Liver (tissue), 9 donors: Measurements from ENCODE around the gene MCF2L. TPM values are rescaled to one million over a fixed set of nuclear protein-coding genes. Genes with fewer than 3 reads are reported as not detected.

Experiments used
- DNase-seq: peaks from one replicate; pipeline ENCODE4 v3.0.0-alpha.2; 2017; ENCODE audit warnings: low spot score
- H3K27ac ChIP-seq, 2 donors: one replicate each; pipeline ENCODE4 v1.7.0; 2013; ENCODE audit warnings: inconsistent platforms in 2 of 2, low read length in 2 of 2, control low read depth in 1 of 2, low read depth in 1 of 2, mild to moderate bottlenecking in 1 of 2
- H3K27me3 ChIP-seq, 4 donors: one replicate each; pipeline versions ENCODE4 v1.6.1 to v1.7.0; 2013; ENCODE audit warnings: low read length in 3 of 4, inconsistent platforms in 1 of 4, mild to moderate bottlenecking in 1 of 4, moderate library complexity in 1 of 4; ENCODE audit not compliant: control insufficient read depth in 4 of 4, insufficient read depth in 4 of 4
- H3K36me3 ChIP-seq, 4 donors: one replicate each; pipeline versions ENCODE4 v1.6.1 to v1.7.0; 2013; ENCODE audit warnings: low read length in 3 of 4, mild to moderate bottlenecking in 3 of 4, low read depth in 1 of 4, moderate library complexity in 1 of 4; ENCODE audit not compliant: control insufficient read depth in 4 of 4, insufficient read depth in 3 of 4
- H3K4me1 ChIP-seq, 4 donors: one replicate each; pipeline versions ENCODE4 v1.6.1 to v1.7.0; 2013; ENCODE audit warnings: low read length in 3 of 4, mild to moderate bottlenecking in 3 of 4, moderate library complexity in 1 of 4; ENCODE audit not compliant: control insufficient read depth in 4 of 4, insufficient read depth in 4 of 4
- H3K4me3 ChIP-seq, 3 donors: one replicate each; pipeline versions ENCODE4 v1.6.1 to v1.7.0; 2013; ENCODE audit warnings: low read length in 3 of 3, control low read depth in 1 of 3, low read depth in 1 of 3, mild to moderate bottlenecking in 1 of 3
- H3K9ac ChIP-seq, 2 donors: one replicate each; pipeline ENCODE4 v1.7.0; 2013; ENCODE audit warnings: low read length in 2 of 2, mild to moderate bottlenecking in 2 of 2, moderate library complexity in 2 of 2, control low read depth in 1 of 2, low read depth in 1 of 2
- H3K9me3 ChIP-seq, 4 donors: one replicate each; pipeline versions ENCODE4 v1.6.1 to v1.7.0; 2013; ENCODE audit warnings: low read length in 3 of 4; ENCODE audit not compliant: control insufficient read depth in 4 of 4
- ATF3 ChIP-seq: IDR thresholded peaks from 2 replicates; pipeline ENCODE4 v1.6.1; 2016; ENCODE audit warnings: antibody characterized with exemption
- CTCF ChIP-seq: fragments of 150-350 bp; IDR thresholded peaks from 2 replicates; pipeline ENCODE4 v1.5.1; 2017; ENCODE audit warnings: improper control_type of control experiment, low read depth, low read length; ENCODE audit not compliant: missing input control
- EGR1 ChIP-seq, 2 donors: IDR thresholded peaks; 2 replicates each; pipeline ENCODE4 v1.6.1; 2016 to 2018; ENCODE audit warnings: antibody characterized with exemption in 2 of 2, low read depth in 2 of 2
- FOXA1 ChIP-seq: IDR thresholded peaks from 2 replicates; pipeline ENCODE4 v1.6.1; 2016; ENCODE audit warnings: antibody characterized with exemption
- FOXA2 ChIP-seq: IDR thresholded peaks from 2 replicates; pipeline ENCODE4 v1.6.1; 2016; ENCODE audit warnings: antibody characterized with exemption
- GABPA ChIP-seq, 2 donors: IDR thresholded peaks in 1 of 2; conservative IDR thresholded peaks in 1 of 2; 2 replicates each; pipeline ENCODE4 v1.6.1; 2016; ENCODE audit warnings: antibody characterized with exemption in 2 of 2, mild to moderate bottlenecking in 1 of 2, moderate library complexity in 1 of 2
- HNF4A ChIP-seq, 2 donors: conservative IDR thresholded peaks; 2 replicates each; pipeline ENCODE4 v1.6.1; 2016; ENCODE audit warnings: antibody characterized with exemption in 2 of 2, mild to moderate bottlenecking in 2 of 2
- HNF4G ChIP-seq: IDR thresholded peaks from 2 replicates; pipeline ENCODE4 v1.6.1; 2016; ENCODE audit warnings: antibody characterized with exemption
- JUND ChIP-seq, 2 donors: IDR thresholded peaks; 2 replicates each; pipeline ENCODE4 v1.6.1; 2016; ENCODE audit warnings: antibody characterized with exemption in 2 of 2
- NR2F2 ChIP-seq: IDR thresholded peaks from 2 replicates; pipeline ENCODE4 v1.6.1; 2016; ENCODE audit warnings: antibody characterized with exemption
- RAD21 ChIP-seq, 2 donors: IDR thresholded peaks; 2 replicates each; pipeline ENCODE4 v1.6.1; 2016; ENCODE audit warnings: antibody characterized with exemption in 2 of 2, mild to moderate bottlenecking in 2 of 2
- REST ChIP-seq: IDR thresholded peaks from 2 replicates; pipeline ENCODE4 v1.6.1; 2016; ENCODE audit warnings: antibody characterized with exemption, mild to moderate bottlenecking
- RXRA ChIP-seq, 2 donors: IDR thresholded peaks; 2 replicates each; pipeline ENCODE4 v1.6.1; 2017 to 2018; ENCODE audit warnings: antibody characterized with exemption in 2 of 2, mild to moderate bottlenecking in 1 of 2
- SP1 ChIP-seq: IDR thresholded peaks from 2 replicates; pipeline ENCODE4 v1.6.1; 2018; ENCODE audit warnings: antibody characterized with exemption, mild to moderate bottlenecking
- TAF1 ChIP-seq: conservative IDR thresholded peaks from 2 replicates; pipeline ENCODE4 v1.6.1; 2016; ENCODE audit warnings: antibody characterized with exemption, mild to moderate bottlenecking
- ZBTB33 ChIP-seq: IDR thresholded peaks from 2 replicates; pipeline ENCODE4 v1.6.1; 2016; ENCODE audit warnings: antibody characterized with exemption
- WGBS: extraction: QIAGEN DNeasy Blood & Tissue Kit; methylation state at CpG from one replicate; pipeline ENCODE4 v1.1.7; 2013; 5-methylcytosine and 5-hydroxymethylcytosine counted together
- polyA plus RNA-seq, 2 donors: library from polyadenylated mRNA; stranded (reverse) in 1 of 2; unstranded in 1 of 2; fragments of 200-250 nt in 1 of 2; fragments of >200 nt in 1 of 2; fragmentation: Nextera tagmentation in 1 of 2; extraction: Ambion mirVana in 1 of 2; gene quantifications; one replicate each; pipeline versions ENCODE4 v1.2.1 to v1.2.3, GENCODE V29; 2013 to 2015
- total RNA-seq, 2 donors: library from RNA; depleted of rRNA; stranded (reverse); fragments of >200 nt; gene quantifications; one replicate each; pipeline ENCODE4 v1.2.3, GENCODE V29; 2014
- donor health status: healthy.
- donor health status: healthy.
- donor health status: healthy.
- donor health status: healthy.
- donor health status: healthy.

Gene MCF2L
- total and polyA plus RNA-seq, 4 donors = 2.9 to 12.8 (median 7.1) TPM

GRCh38 chr13:113143466-113144254 is 174.6 kb downstream of the MCF2L start (continued):
- TF ChIP-seq TAF1 = no peak
- no peak for TF ChIP-seq RXRA (IDR thresholded peaks at IDR 0.05)
- TF ChIP-seq NR2F2 = no peak
- TF ChIP-seq EGR1 (IDR thresholded peaks at IDR 0.05; ENCODE audit: low read depth in 2 of 2) = no peak
- no peak for TF ChIP-seq FOXA2
- no peak for TF ChIP-seq FOXA1
- no peak for TF ChIP-seq ATF3
- TF ChIP-seq ZBTB33 = no peak

GRCh38 chr13:113144255-113144629 is 175.2 kb downstream of the MCF2L start:
- H3K9ac ChIP-seq = no peak overlapping the region
- TF ChIP-seq NR2F2 = no peak
- no peak for TF ChIP-seq SP1
- TF ChIP-seq FOXA1 = no peak
- TF ChIP-seq JUND (IDR thresholded peaks at IDR 0.05) = no peak
- no peak for TF ChIP-seq REST
- no peak for TF ChIP-seq ATF3
- no peak for TF ChIP-seq RXRA (IDR thresholded peaks at IDR 0.05)
- TF ChIP-seq HNF4A (conservative IDR thresholded peaks at IDR 0.05) = no peak
- TF ChIP-seq HNF4G = no peak
- no peak for TF ChIP-seq RAD21 (IDR thresholded peaks at IDR 0.05)
- no peak for TF ChIP-seq EGR1 (IDR thresholded peaks at IDR 0.05; ENCODE audit: low read depth in 2 of 2)
- TF ChIP-seq CTCF = no peak
- no peak for TF ChIP-seq FOXA2
- no peak for TF ChIP-seq GABPA (IDR thresholded peaks at IDR 0.05 in 1 of 2, conservative IDR thresholded peaks at IDR 0.05 in 1 of 2)
- 91% methylated on average over 12 of the region's 12 CpGs for WGBS
- peak; percentile 6 for DNase-seq
- H3K9me3 ChIP-seq = no peaks in the 10 kb centered on the region
- peaks cover 0 to 3% (median under 1%) of the 10 kb centered on the region in 4 donors for H3K4me1 ChIP-seq
- no peak overlapping the region for H3K27ac ChIP-seq
- peaks cover 0 to 23% (median 9%) of the 10 kb centered on the region in 4 donors for H3K36me3 ChIP-seq
- no peaks in the 10 kb centered on the region for H3K27me3 ChIP-seq
- no peak overlapping the region for H3K4me3 ChIP-seq
